Esophagus muscularis mucosa (tissue), 4 donors: ENCODE measurements around the gene HNF1B. TPM values are rescaled to one million over a fixed set of nuclear protein-coding genes. Genes with fewer than 3 reads are reported as not detected.
"Not testable (repeated sequence)": the region's sequence is repeated elsewhere in the genome, so short reads cannot be mapped to it uniquely, and the experiment has no call there.

Experiments
- DNase-seq: peaks from one replicate; pipeline ENCODE4 v3.0.0-alpha.2; 2017; ENCODE audit errors: extremely low spot score
- H3K27ac ChIP-seq, 4 donors: fragments of 200-600 bp; sonication (generic); replicated peaks in 1 of 4; 1 replicate in 3 of 4; 2 replicates in 1 of 4; pipeline ENCODE4 v1.5.1; 2016 to 2019; ENCODE audit warnings: mild to moderate bottlenecking in 1 of 4
- H3K27me3 ChIP-seq, 4 donors: fragments of 200-600 bp; sonication (generic); one replicate each; pipeline versions ENCODE4 v1.5.1 to v1.6.0; 2016 to 2019
- H3K36me3 ChIP-seq, 4 donors: fragments of 200-600 bp; sonication (generic); one replicate each; pipeline ENCODE4 v1.5.1; 2016 to 2019
- H3K4me1 ChIP-seq, 4 donors: fragments of 200-600 bp; sonication (generic); one replicate each; pipeline ENCODE4 v1.5.1; 2016 to 2019
- H3K4me3 ChIP-seq, 4 donors: fragments of 200-600 bp; sonication (generic); 1 replicate in 2 of 4; 2 replicates in 2 of 4; pipeline ENCODE4 v1.5.1; 2016 to 2019; ENCODE audit warnings: mild to moderate bottlenecking in 4 of 4, moderate library complexity in 1 of 4
- H3K9me3 ChIP-seq, 4 donors: fragments of 200-600 bp; sonication (generic); 1 replicate in 3 of 4; 2 replicates in 1 of 4; pipeline ENCODE4 v1.5.1; 2016 to 2019
- EP300 ChIP-seq: sonication (generic); formaldehyde crosslinking; IDR thresholded peaks from one replicate; pipeline ENCODE4 v1.6.1; 2017; ENCODE audit warnings: antibody characterized with exemption
- POLR2A ChIP-seq: fragments of 450-650 bp; IDR thresholded peaks from one replicate; pipeline ENCODE4 v1.6.1; 2017; ENCODE audit warnings: antibody characterized with exemption, moderate library complexity, mild to moderate bottlenecking, low read depth
- POLR2AphosphoS5 ChIP-seq, 2 donors: sonication (generic); formaldehyde crosslinking; IDR thresholded peaks; one replicate each; pipeline ENCODE4 v1.6.1; 2017; ENCODE audit warnings: antibody characterized with exemption in 2 of 2
- whole genome bisulfite sequencing: methylation state at CpG from one replicate; pipeline ENCODE4 v1.1.5; 2018; 5-methylcytosine and 5-hydroxymethylcytosine counted together
- intact Hi-C: fragments of 100-400 bp; cut with DNase I; formaldehyde crosslinking; loops from one replicate; pipeline ENCODE4 v1.15.1; 2023
- total RNA-seq, 4 donors: library from RNA; depleted of rRNA; stranded (reverse); fragments of >200 nt; gene quantifications; one replicate each; pipeline versions ENCODE4 v1.1.0 to v1.2.1, GENCODE V29; 2016
- TF ChIP-seq, protein P1 (sequence below), 3 experiments: fragments of 200-600 bp in 2 of 3; fragments of 450-650 bp in 1 of 3; sonication (generic) in 2 of 3; IDR thresholded peaks; one replicate each; pipeline ENCODE4 v1.5.1; 2017 to 2019; ENCODE audit warnings: antibody characterized with exemption in 3 of 3, mild to moderate bottlenecking in 2 of 3, moderate library complexity in 1 of 3

HNF1B gene
- total RNA-seq, 4 donors from 2014 or later: not detected

DNA sequence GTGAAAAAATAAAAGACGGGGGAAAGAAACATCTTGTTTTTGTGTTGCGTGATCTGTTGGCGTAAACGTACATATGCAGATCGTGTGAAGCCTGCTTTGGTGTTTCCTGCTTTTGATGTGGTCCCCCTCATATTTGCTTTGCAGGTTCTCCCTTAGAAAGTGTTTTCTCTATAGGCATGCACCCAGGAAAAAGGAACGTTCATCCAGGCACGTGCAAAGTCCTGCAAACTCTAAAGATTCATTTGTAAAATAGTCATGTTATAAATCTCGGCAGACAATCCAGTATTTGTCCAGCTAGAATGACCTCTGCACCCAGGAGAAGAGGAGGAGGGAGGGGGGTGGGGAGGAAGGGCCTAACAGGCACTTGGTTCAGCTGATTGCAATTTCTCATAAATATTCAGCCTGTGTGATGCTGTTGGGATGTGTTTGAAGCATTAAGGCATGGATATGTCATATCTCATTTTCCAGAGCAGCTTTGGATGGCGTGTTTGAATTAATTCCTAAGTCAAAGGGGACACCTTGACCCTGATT is 61.3 kb downstream of the HNF1B start:
- no peak overlapping the region for H3K27ac ChIP-seq
- H3K27me3 ChIP-seq: peaks cover 0 to 4% (median 0%) of the 10 kb centered on the region in 4 donors
- 70% methylated on average over 9 of the region's 9 CpGs for WGBS
- no peaks in the 10 kb centered on the region for H3K36me3 ChIP-seq
- no peak for TF ChIP-seq EP300
- TF ChIP-seq POLR2AphosphoS5 (IDR thresholded peaks at IDR 0.05): no peak
- TF ChIP-seq, protein P1, sequence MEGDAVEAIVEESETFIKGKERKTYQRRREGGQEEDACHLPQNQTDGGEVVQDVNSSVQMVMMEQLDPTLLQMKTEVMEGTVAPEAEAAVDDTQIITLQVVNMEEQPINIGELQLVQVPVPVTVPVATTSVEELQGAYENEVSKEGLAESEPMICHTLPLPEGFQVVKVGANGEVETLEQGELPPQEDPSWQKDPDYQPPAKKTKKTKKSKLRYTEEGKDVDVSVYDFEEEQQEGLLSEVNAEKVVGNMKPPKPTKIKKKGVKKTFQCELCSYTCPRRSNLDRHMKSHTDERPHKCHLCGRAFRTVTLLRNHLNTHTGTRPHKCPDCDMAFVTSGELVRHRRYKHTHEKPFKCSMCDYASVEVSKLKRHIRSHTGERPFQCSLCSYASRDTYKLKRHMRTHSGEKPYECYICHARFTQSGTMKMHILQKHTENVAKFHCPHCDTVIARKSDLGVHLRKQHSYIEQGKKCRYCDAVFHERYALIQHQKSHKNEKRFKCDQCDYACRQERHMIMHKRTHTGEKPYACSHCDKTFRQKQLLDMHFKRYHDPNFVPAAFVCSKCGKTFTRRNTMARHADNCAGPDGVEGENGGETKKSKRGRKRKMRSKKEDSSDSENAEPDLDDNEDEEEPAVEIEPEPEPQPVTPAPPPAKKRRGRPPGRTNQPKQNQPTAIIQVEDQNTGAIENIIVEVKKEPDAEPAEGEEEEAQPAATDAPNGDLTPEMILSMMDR (IDR thresholded peaks at IDR 0.05): no peak
- no peak for TF ChIP-seq POLR2A
- intact Hi-C loops: no loop called here
- no peak for DNase-seq
- no peaks in the 10 kb centered on the region for H3K4me1 ChIP-seq
- no peak overlapping the region for H3K4me3 ChIP-seq
- H3K9me3 ChIP-seq: no peaks in the 10 kb centered on the region

DNA sequence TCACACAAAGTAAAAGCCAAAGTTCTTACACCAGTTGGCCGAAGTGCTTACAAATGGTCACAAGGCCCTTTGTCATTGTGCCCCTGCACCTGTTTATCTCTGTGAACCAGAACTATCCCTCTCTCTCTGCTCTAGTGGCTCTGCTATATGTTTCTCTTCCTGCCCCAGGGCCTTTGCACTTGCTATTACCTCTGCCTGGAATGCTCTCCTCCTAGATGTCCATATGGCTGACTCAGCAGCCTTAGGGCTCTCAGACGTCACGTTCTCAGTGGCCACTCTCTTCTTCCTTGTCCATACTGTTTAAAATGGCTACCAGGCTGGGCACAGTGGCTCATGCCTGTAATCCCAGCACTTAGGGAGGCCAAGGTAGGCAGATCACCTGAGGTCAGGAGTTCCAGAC is 62.9 kb downstream of the HNF1B start:
- Histone ChIP-seq H3K4me3 (no peak overlapping the region), H3K9me3 (no peaks in the 10 kb centered on the region), H3K27ac (no peak overlapping the region), H3K27me3 (peaks cover 0 to 5% (median 0%) of the 10 kb centered on the region in 4 donors), H3K4me1 (no peaks in the 10 kb centered on the region), H3K36me3 (no peaks in the 10 kb centered on the region)
- TF ChIP-seq, protein P1 (IDR thresholded peaks at IDR 0.05): no peak
- TF ChIP-seq POLR2A (no peak), POLR2AphosphoS5 (IDR thresholded peaks at IDR 0.05) (no peak), EP300 (no peak)
- WGBS: 100% methylated on average over 3 of the region's 3 CpGs
- no peak for DNase-seq
- intact Hi-C loops: no loop called here

DNA sequence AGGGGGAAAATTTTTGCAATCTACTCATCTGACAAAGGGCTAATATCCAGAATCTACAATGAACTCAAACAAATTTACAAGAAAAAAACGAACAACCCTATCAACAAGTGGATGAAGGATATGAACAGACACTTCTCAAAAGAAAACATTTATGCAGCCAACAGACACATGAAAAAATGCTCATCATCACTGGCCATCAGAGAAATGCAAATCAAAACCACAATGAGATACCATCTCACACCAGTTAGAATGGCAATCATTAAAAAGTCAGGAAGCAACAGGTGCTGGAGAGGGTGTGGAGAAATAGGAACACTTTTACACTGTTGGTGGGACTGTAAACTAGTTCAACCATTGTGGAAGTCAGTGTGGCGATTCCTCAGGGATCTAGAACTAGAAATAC is 64.9 kb downstream of the HNF1B start:
- H3K4me1 ChIP-seq, H3K27ac ChIP-seq, H3K36me3 ChIP-seq, DNase-seq, H3K9me3 ChIP-seq, H3K4me3 ChIP-seq, intact Hi-C loops: not testable (repeated sequence)
- H3K27me3 ChIP-seq: peaks cover 0 to 13% (median 0%) of the 10 kb centered on the region in 4 donors
- WGBS: 95% methylated on average over 1 of the region's 2 CpGs

DNA sequence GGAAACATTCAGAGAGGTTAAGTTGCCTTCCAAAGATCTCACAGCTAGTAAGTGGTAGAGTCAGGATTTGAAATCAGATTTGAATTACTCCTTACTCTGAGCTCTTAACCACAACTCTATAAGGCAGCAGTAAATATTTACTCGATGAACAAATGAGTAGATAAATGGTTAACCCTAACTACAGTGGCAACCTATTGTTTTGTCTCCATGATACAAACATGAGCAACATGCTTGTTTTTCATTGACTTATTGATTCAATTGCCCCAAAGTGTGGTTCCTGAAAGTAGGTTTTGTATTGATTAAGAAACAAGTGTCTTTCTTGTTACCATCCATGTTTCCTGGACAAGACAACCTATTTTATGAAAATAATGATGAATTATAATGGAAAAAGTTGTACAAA is 66.8 kb downstream of the HNF1B start:
- no peak for TF ChIP-seq EP300
- TF ChIP-seq POLR2A: no peak
- TF ChIP-seq, protein P1 (IDR thresholded peaks at IDR 0.05): no peak
- no peak for TF ChIP-seq POLR2AphosphoS5 (IDR thresholded peaks at IDR 0.05)
- 92% methylated on average over 1 of the region's 1 CpG for WGBS
- Histone ChIP-seq H3K9me3 (no peaks in the 10 kb centered on the region), H3K4me3 (no peak overlapping the region), H3K4me1 (peaks cover 0 to 7% (median 0%) of the 10 kb centered on the region in 4 donors), H3K36me3 (no peaks in the 10 kb centered on the region), H3K27ac (no peak overlapping the region), H3K27me3 (peaks cover 0 to 13% (median 0%) of the 10 kb centered on the region in 4 donors)
- intact Hi-C loops: no loop called here
- no peak for DNase-seq

DNA sequence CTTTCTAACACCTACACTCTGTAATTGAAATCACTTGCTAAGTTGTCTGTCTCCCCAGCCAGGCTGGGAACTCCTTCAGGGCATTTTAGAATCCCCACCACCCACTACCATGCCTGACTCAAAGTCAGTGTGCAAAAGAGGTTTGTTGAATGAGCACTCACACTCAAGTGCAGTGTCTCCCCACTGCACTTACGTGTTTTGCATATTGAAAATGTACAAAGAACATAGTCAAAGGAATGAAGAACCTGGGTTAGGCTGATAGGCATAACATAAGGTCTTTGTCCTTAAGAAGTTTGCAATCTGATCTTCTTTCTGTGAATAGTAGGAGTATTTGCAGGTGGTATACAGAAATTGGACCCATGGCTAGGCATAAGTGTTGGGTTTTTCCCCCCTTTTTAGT is 67.8 kb downstream of the HNF1B start:
- Histone ChIP-seq H3K27me3 (peaks cover 0 to 13% (median 0%) of the 10 kb centered on the region in 4 donors), H3K27ac (no peak overlapping the region), H3K9me3 (no peaks in the 10 kb centered on the region), H3K4me3 (no peak overlapping the region), H3K4me1 (peaks cover 0 to 7% (median 0%) of the 10 kb centered on the region in 4 donors), H3K36me3 (no peaks in the 10 kb centered on the region)
- no peak for DNase-seq
- WGBS: 76% methylated on average over 1 of the region's 1 CpG
- intact Hi-C loops: no loop called here
- TF ChIP-seq EP300 (no peak), POLR2A (no peak), POLR2AphosphoS5 (IDR thresholded peaks at IDR 0.05) (no peak)
- TF ChIP-seq, protein P1 (IDR thresholded peaks at IDR 0.05): no peak
